Measurements from ENCODE around the gene CTU2. TPM values are rescaled to one million over a fixed set of nuclear protein-coding genes. Genes with fewer than 3 reads are reported as not detected.

CTU2 gene
- total RNA-seq, 4 donors from 2014 or later: 2.8 to 5.6 (median 4.2) TPM; not detected in 1

GRCh38 chr16:88681709-88682451, 24.4 kb upstream of the CTU2 start:
- in situ Hi-C loops (cut with MboI; ENCODE audit: low pct_ligation_motif_present in 1 of 4, low pct_unique_long_range_greater_than_20kb in 1 of 4, low sequenced_read_pairs in 3 of 4) (no loop called here), intact Hi-C loops (cut with DNase I; ENCODE audit: low total_unique reads) (no loop called here)
- WGBS, 2 donors (ENCODE audit: low coverage in 1 of 2): 47% methylated on average over 21 of the region's 21 CpGs; no CpG with 5 or more reads in 1 of the 2 donors
- DNase-seq: peak; percentile 82
- peak in 1 of 3 donors; percentile 43 for TF ChIP-seq POLR2AphosphoS5 (IDR thresholded peaks at IDR 0.05)
- no peak for TF ChIP-seq EP300 (IDR thresholded peaks at IDR 0.05; ENCODE audit: low read depth)
- Histone ChIP-seq H3K4me1 (peaks cover 0 to 28% (median 13%) of the 10 kb centered on the region in 4 donors), H3K27ac (peak overlapping the region; percentile 65 to 76 (median 76)), H3K27me3 (peaks cover 68% of the 10 kb centered on the region), H3K4me3 (no peak overlapping the region), H3K9me3 (no peaks in the 10 kb centered on the region), H3K36me3 (no peaks in the 10 kb centered on the region)

DNA sequence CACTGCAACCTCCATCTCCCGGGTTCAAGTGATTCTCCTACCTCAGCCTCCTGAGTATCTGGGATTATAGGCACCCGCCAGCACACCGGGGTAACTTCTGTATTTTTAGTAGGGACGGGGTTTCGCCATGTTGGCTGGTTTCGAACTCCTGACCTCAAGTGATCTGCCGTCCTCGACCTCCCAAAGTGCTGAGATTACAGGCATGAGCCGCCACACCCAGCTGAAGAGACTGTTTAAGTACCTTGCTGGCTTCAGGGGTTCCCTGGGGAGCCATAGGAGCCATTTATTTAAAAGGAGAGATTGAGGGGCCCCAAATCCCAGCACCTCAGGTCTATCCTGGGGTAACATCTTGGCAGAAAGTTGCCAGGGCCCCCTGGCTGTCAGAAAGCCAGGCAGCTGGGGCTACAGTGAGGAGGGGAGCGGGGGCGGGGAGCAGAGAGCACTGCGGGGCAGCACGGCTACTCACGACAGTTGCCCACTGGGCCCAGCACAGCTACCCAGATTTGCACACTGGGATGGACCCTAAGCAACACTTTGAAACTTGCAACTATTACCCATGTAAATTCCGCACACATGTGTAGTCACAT, 21.6 kb upstream of the CTU2 start:
- DNase-seq: no peak
- Histone ChIP-seq H3K4me3 (no peak overlapping the region), H3K27ac (peak overlapping the region in 2 of 4 donors; percentile 61 to 63), H3K27me3 (peaks cover 82% of the 10 kb centered on the region), H3K9me3 (no peaks in the 10 kb centered on the region), H3K36me3 (no peaks in the 10 kb centered on the region), H3K4me1 (peaks cover 0 to 32% (median 21%) of the 10 kb centered on the region in 4 donors)
- in situ Hi-C loops (cut with MboI; ENCODE audit: low pct_ligation_motif_present in 1 of 4, low pct_unique_long_range_greater_than_20kb in 1 of 4, low sequenced_read_pairs in 3 of 4) (no loop called here), intact Hi-C loops (cut with DNase I; ENCODE audit: low total_unique reads) (no loop called here)
- 71% methylated on average over 15 of the region's 15 CpGs; no CpG with 5 or more reads in 1 of the 2 donors for WGBS, 2 donors (ENCODE audit: low coverage in 1 of 2)
- TF ChIP-seq EP300 (IDR thresholded peaks at IDR 0.05; ENCODE audit: low read depth) (no peak), CTCF (IDR thresholded peaks at IDR 0.05) (no peak), POLR2A (IDR thresholded peaks at IDR 0.05) (no peak)

DNA sequence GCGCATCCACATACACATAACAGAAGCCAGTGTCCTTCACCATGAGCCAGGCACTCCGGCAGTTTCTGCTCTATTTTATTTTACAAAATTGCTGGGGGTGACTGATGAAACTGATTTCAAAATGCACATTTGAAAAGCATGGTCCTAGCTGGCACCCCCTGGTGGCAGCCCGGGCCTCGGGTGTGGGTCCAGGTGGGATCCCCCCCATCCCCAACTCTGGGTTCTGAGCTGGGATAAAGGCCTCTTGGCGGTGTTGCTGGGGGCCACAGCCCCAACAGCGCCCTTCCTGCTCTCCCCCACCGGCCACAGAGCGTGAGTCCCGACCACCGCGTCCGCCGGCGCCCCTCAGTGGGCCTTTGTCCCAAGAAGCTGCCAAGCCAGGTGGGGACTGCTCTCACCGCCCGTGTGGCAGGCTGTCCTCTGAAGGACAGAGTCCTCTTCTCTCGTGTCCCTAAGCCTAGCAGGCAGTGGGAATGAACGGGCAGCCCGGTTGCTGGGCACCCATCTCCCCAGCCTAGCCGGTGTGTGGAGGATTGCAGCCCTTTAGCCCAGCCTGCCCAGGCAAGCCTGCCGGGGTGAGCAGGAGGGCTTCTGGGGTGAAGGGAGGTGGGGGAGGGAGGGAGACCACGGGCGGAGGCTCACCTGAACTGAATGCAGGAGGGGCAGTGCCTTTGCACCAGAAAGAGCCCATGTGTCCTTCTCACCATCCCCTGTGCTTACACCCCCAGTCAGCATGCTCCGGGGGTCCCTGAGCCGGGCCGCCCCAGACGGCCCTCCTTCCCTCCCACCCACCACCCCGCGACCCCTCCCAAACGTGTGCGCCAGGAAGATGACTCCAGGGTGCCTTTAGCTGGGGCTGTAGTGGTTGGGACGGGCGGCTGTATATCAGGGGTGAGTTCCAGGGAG, 20.9 kb upstream of the CTU2 start:
- Histone ChIP-seq H3K27me3 (peaks cover 83% of the 10 kb centered on the region), H3K4me1 (peaks cover 0 to 32% (median 21%) of the 10 kb centered on the region in 4 donors), H3K9me3 (no peaks in the 10 kb centered on the region), H3K36me3 (no peaks in the 10 kb centered on the region), H3K4me3 (peak overlapping the region in 3 of 4 donors; percentile 38 to 58 (median 49)), H3K27ac (peak overlapping the region; percentile 58 to 63 (median 60))
- in situ Hi-C loops (cut with MboI; ENCODE audit: low pct_ligation_motif_present in 1 of 4, low pct_unique_long_range_greater_than_20kb in 1 of 4, low sequenced_read_pairs in 3 of 4) (no loop called here), intact Hi-C loops (cut with DNase I; ENCODE audit: low total_unique reads) (no loop called here)
- peak in 4 of 5 experiments; percentile 33 to 51 (median 36) for TF ChIP-seq CTCF (IDR thresholded peaks at IDR 0.05)
- no peak for TF ChIP-seq POLR2AphosphoS5 (IDR thresholded peaks at IDR 0.05)
- TF ChIP-seq EP300 (IDR thresholded peaks at IDR 0.05; ENCODE audit: low read depth): no peak
- WGBS, 2 donors (ENCODE audit: low coverage in 1 of 2): 0 to 6% methylated on average over 3 to 27 of the region's 33 CpGs
- DNase-seq: peak; percentile 50

DNA sequence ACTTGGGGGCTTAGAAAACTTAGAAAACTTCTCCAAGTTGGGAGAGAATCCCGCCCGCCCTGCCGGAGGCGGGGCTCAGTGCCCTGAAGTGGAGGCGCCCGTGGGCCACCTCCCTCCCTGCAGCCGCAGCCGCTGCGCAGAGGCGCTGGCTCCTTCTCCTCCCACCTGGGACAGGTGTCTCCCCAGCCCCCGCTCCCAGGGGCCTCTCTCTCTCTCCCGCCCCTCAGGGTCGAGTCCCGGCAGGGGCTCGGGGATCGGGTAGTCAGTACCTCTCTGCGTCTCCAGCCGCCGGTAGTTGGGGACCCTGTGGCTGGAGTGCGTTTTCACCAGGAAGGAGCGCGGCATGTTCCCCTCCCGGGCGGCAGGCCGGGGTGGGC, 20.3 kb upstream of the CTU2 start:
- peaks cover 0 to 29% (median 20%) of the 10 kb centered on the region in 4 donors for H3K4me1 ChIP-seq
- peak; percentile 64 for DNase-seq
- H3K4me3 ChIP-seq: peak overlapping the region; percentile 16 to 58 (median 44)
- intact Hi-C loops (cut with DNase I; ENCODE audit: low total_unique reads) (no loop called here), in situ Hi-C loops (cut with MboI; ENCODE audit: low pct_ligation_motif_present in 1 of 4, low pct_unique_long_range_greater_than_20kb in 1 of 4, low sequenced_read_pairs in 3 of 4) (no loop called here)
- no peaks in the 10 kb centered on the region for H3K9me3 ChIP-seq
- 0% methylated on average over 6 of the region's 25 CpGs; no CpG with 5 or more reads in 1 of the 2 donors for WGBS, 2 donors (ENCODE audit: low coverage in 1 of 2)
- H3K27ac ChIP-seq: peak overlapping the region; percentile 58 to 63 (median 60)
- no peaks in the 10 kb centered on the region for H3K36me3 ChIP-seq
- H3K27me3 ChIP-seq: peaks cover 85% of the 10 kb centered on the region
- TF ChIP-seq POLR2AphosphoS5 (IDR thresholded peaks at IDR 0.05) (no peak), EP300 (IDR thresholded peaks at IDR 0.05; ENCODE audit: low read depth) (no peak), POLR2A (IDR thresholded peaks at IDR 0.05) (no peak), CTCF (IDR thresholded peaks at IDR 0.05) (no peak)

Data from transverse colon (tissue), 4 donors.